Mucosa of descending colon (tissue), 3 donors: ENCODE data around the gene DDX17. TPM values are rescaled to one million over a fixed set of nuclear protein-coding genes. Genes with fewer than 3 reads are reported as not detected.
"Not testable (repeated sequence)": the region's sequence is repeated elsewhere in the genome, so short reads cannot be mapped to it uniquely, and the experiment has no call there.

Experiments used
- ATAC-seq: fragments of 200-7000 bp; cut with Tn5 transposase; one replicate; pipeline ENCODE4 v1.9.1; 2020; ENCODE audit warnings: mild to moderate bottlenecking, moderate library complexity
- DNase-seq, 3 donors: peaks; one replicate each; pipeline ENCODE4 v3.0.0-alpha.2; 2020
- H3K36me3 ChIP-seq: fragments of 200-600 bp; one replicate; pipeline ENCODE4 v1.8.0; 2021; ENCODE audit warnings: low read depth, mild to moderate bottlenecking
- H3K4me1 ChIP-seq: fragments of 200-600 bp; one replicate; pipeline ENCODE4 v1.8.0; 2021; ENCODE audit warnings: low read depth, mild to moderate bottlenecking
- H3K4me3 ChIP-seq: fragments of 200-600 bp; one replicate; pipeline ENCODE4 v1.8.0; 2021; ENCODE audit warnings: mild to moderate bottlenecking
- H3K9me3 ChIP-seq: fragments of 200-600 bp; one replicate; pipeline ENCODE4 v1.8.0; 2021; ENCODE audit warnings: mild to moderate bottlenecking
- intact Hi-C, 2 donors: fragments of 100-400 bp; cut with DNase I in 1 of 2; cut with micrococcal nuclease in 1 of 2; formaldehyde crosslinking; loops; one replicate each; pipeline versions ENCODE4 v1.11.0 to v1.11.1; 2022; cut with DNase I, micrococcal nuclease
- total RNA-seq, 3 donors: library from RNA; stranded (reverse); fragmentation: NEBNext Ultra II Directional in 2 of 3; extraction: Animal tissue kit (Norgen Biotek cat#: 25700) in 2 of 3; gene quantifications; one replicate each; pipeline versions ENCODE4 v1.2.1 to v1.2.4, GENCODE V29; 2021 to 2023
- TF ChIP-seq, protein P1 (sequence below): fragments of 200-600 bp; IDR thresholded peaks from one replicate; pipeline ENCODE4 v1.8.0; 2022; ENCODE audit warnings: antibody characterized with exemption, mild to moderate bottlenecking
- donor health status: DM: no; HTN: no; CAD: no; lungs with moderate emphysema.
- donor health status: DM: no; HTN: no; CAD: no.
- donor health status: DM: no; HTN: yes; CAD: no.

The DDX17 gene
- total RNA-seq, 3 donors from 2014 or later = 279 to 464 (median 363) TPM

DNA sequence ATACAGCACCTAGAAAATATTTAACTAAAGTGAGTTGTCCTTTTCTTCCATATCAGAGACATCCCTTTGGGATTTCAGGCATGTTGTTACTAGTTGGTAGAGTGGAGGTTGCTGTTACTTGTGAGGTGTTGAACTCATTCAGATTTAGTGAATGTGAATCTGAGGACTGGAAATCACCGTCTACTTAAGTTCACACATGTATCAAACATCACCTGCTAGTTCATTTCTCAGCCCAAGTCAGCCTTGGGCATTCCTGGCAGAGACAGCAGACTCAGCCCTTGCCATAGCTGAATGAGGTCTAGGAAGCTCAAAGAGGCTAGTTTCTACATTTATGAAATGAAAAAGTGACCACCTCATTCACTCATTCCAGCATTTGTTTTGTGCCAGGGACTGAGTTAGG is 28.5 kb downstream of the DDX17 start:
- ATAC-seq = no peak
- Histone ChIP-seq H3K4me1 (no peaks in the 10 kb centered on the region), H3K9me3 (no peaks in the 10 kb centered on the region), H3K36me3 (no peaks in the 10 kb centered on the region), H3K4me3 (no peak overlapping the region)
- no peak for DNase-seq
- intact Hi-C loops = no loop called here
- TF ChIP-seq, protein P1, sequence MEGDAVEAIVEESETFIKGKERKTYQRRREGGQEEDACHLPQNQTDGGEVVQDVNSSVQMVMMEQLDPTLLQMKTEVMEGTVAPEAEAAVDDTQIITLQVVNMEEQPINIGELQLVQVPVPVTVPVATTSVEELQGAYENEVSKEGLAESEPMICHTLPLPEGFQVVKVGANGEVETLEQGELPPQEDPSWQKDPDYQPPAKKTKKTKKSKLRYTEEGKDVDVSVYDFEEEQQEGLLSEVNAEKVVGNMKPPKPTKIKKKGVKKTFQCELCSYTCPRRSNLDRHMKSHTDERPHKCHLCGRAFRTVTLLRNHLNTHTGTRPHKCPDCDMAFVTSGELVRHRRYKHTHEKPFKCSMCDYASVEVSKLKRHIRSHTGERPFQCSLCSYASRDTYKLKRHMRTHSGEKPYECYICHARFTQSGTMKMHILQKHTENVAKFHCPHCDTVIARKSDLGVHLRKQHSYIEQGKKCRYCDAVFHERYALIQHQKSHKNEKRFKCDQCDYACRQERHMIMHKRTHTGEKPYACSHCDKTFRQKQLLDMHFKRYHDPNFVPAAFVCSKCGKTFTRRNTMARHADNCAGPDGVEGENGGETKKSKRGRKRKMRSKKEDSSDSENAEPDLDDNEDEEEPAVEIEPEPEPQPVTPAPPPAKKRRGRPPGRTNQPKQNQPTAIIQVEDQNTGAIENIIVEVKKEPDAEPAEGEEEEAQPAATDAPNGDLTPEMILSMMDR = no peak

- TF ChIP-seq, protein P1 = no peak
- H3K4me1 ChIP-seq = no peaks in the 10 kb centered on the region
- H3K4me3 ChIP-seq = no peak overlapping the region
- ATAC-seq (no peak), DNase-seq (no peak)
- no peaks in the 10 kb centered on the region for H3K36me3 ChIP-seq
- H3K9me3 ChIP-seq = no peaks in the 10 kb centered on the region
- intact Hi-C loops = no loop called here
Measured at GRCh38 chr22:38474003-38474607, 32.0 kb downstream of the DDX17 start.

GRCh38 chr22:38471237-38471636 is 34.9 kb downstream of the DDX17 start:
- peaks cover 3% of the 10 kb centered on the region for H3K4me1 ChIP-seq
- DNase-seq = no peak
- TF ChIP-seq, protein P1 = no peak
- no peak for ATAC-seq
- H3K9me3 ChIP-seq = no peaks in the 10 kb centered on the region
- no peak overlapping the region for H3K4me3 ChIP-seq
- H3K36me3 ChIP-seq = no peaks in the 10 kb centered on the region
- intact Hi-C loops = no loop called here

- intact Hi-C loops, H3K4me3 ChIP-seq, H3K9me3 ChIP-seq, ATAC-seq, H3K36me3 ChIP-seq, DNase-seq, H3K4me1 ChIP-seq: not testable (repeated sequence)
Measured at GRCh38 chr22:38470179-38470578, 35.9 kb downstream of the DDX17 start.

- TF ChIP-seq, protein P1 = no peak
- ATAC-seq = no peak
- Histone ChIP-seq H3K36me3 (no peaks in the 10 kb centered on the region), H3K4me3 (no peak overlapping the region), H3K4me1 (peaks cover 3% of the 10 kb centered on the region), H3K9me3 (no peaks in the 10 kb centered on the region)
- no peak for DNase-seq
- intact Hi-C loops = no loop called here
Measured at GRCh38 chr22:38469306-38469781, 36.8 kb downstream of the DDX17 start.

DNA sequence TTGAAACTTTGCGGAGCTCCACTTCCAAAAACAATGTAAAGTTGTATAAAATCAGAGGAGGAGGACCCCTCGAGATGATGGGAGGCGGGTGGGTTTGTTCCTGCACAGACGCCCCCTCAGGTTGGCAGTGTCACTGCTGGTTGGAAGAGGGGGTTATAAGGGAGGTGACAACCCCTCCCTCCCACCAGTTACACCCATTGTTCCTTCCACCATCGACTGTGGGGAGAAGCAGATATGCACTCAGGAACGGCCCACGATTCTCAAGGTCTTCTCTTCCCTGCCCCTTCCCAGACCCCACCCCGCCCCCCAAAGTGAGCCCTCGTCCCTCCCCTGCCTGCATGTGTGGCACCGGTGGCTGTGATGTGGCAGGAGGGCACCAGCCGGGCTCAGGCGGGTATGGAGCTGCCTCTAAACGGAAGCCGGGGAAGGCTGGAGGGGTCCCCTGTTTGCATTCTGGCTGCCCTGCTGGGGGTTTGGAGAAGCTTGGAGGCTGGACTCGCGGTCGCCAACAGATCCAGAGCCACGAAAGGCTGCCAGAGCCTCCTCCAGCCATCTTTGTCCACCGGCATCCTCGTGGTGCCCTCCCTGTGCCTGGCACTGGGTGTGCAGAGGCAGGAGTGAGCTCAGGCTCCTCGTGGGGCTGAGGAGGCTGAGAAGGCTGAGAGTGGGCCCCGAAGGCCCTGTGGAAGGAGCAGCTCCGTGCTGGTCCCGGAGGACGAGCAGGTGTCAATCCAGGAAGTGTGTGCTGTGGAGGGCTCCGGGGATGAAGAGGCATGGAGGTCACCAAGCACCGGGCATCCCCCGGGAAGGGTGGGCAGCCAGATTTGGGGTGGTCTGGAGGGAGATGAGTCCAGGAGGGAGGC is 37.4 kb downstream of the DDX17 start:
- ATAC-seq (no peak), DNase-seq (no peak)
- Histone ChIP-seq H3K4me3 (no peak overlapping the region), H3K36me3 (no peaks in the 10 kb centered on the region), H3K4me1 (peaks cover 3% of the 10 kb centered on the region), H3K9me3 (no peaks in the 10 kb centered on the region)
- intact Hi-C loops = no loop called here
- TF ChIP-seq, protein P1 = no peak
